Left ventricle myocardium inferior (tissue), 1 donor: ENCODE data around the gene OR5D14. TPM values are rescaled to one million over a fixed set of nuclear protein-coding genes. Genes with fewer than 3 reads are reported as not detected.

Source experiments
- DNase-seq: peaks from one replicate; pipeline ENCODE4 v3.0.0-alpha.2; 2020
- H3K27ac ChIP-seq: fragments of 200-600 bp; replicated peaks from 2 replicates; pipeline ENCODE4 v1.8.0; 2021
- H3K27me3 ChIP-seq: fragments of 200-600 bp; 2 replicates; pipeline ENCODE4 v1.8.0; 2021; ENCODE audit warnings: low read depth
- H3K36me3 ChIP-seq: fragments of 200-600 bp; 2 replicates; pipeline ENCODE4 v1.8.0; 2021
- H3K4me1 ChIP-seq: fragments of 200-600 bp; 2 replicates; pipeline ENCODE4 v1.8.0; 2021
- H3K4me3 ChIP-seq: fragments of 200-600 bp; 2 replicates; pipeline ENCODE4 v1.8.0; 2021; ENCODE audit warnings: mild to moderate bottlenecking, moderate library complexity
- H3K9me3 ChIP-seq: fragments of 200-600 bp; replicated peaks from 2 replicates; pipeline ENCODE4 v1.8.0; 2021
- intact Hi-C: fragments of 100-400 bp; cut with micrococcal nuclease; formaldehyde crosslinking; loops from one replicate; pipeline ENCODE4 v1.11.0; 2022
- total RNA-seq: library from RNA; stranded (reverse); fragmentation: NEBNext Ultra II Directional; extraction: Animal tissue kit (Norgen Biotek cat#: 25700); gene quantifications from one replicate; pipeline ENCODE4 v1.2.1, GENCODE V29; 2021
- TF ChIP-seq, protein P1 (sequence below): fragments of 200-600 bp; IDR thresholded peaks from 2 replicates; pipeline ENCODE4 v1.8.0; 2021; ENCODE audit warnings: antibody characterized with exemption, mild to moderate bottlenecking, borderline replicate concordance
- donor health status: DM: no; HTN: yes; CAD: no; lungs with severe emphysema.

The OR5D14 gene
- total RNA-seq, 1 donor from 2014 or later, result not detected

DNA sequence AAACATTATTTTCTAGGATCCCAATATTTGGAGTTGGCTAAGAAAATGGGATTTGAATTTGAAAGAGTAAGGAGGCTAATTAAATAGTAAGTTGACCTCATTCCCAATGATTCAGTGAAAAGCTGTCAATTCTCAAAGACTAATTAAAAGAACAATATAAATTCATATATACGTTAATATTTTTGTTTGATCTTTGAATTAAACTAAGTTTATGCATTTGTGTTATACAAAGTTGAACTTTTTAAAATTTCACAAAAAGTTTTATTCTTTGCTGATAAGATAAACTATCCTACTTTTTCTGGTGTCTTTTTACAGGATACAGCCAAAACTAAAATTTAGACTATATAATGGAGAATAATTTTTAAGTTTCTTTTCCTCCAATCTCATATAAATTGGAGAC lies 15.7 kb downstream of the OR5D14 start, which contains the start of gene OR5L1:
Gene OR5L1, plus strand, starts transcription at position 301 of the 400 bp plus-strand sequence. CDS start 100 bp downstream, outside the sequence.
- H3K27me3 ChIP-seq, result no peaks in the 10 kb centered on the region
- DNase-seq, result no peak
- no peaks in the 10 kb centered on the region for H3K36me3 ChIP-seq
- no peak within 1 kb of the TSS for H3K27ac ChIP-seq
- no peaks in the 10 kb centered on the region for H3K4me1 ChIP-seq
- H3K4me3 ChIP-seq, result no peak within 1 kb of the TSS
- H3K9me3 ChIP-seq, result peaks cover 20% of the 10 kb centered on the region
- intact Hi-C loops, result no loop called here
- TF ChIP-seq, protein P1, sequence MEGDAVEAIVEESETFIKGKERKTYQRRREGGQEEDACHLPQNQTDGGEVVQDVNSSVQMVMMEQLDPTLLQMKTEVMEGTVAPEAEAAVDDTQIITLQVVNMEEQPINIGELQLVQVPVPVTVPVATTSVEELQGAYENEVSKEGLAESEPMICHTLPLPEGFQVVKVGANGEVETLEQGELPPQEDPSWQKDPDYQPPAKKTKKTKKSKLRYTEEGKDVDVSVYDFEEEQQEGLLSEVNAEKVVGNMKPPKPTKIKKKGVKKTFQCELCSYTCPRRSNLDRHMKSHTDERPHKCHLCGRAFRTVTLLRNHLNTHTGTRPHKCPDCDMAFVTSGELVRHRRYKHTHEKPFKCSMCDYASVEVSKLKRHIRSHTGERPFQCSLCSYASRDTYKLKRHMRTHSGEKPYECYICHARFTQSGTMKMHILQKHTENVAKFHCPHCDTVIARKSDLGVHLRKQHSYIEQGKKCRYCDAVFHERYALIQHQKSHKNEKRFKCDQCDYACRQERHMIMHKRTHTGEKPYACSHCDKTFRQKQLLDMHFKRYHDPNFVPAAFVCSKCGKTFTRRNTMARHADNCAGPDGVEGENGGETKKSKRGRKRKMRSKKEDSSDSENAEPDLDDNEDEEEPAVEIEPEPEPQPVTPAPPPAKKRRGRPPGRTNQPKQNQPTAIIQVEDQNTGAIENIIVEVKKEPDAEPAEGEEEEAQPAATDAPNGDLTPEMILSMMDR, result no peak

DNA sequence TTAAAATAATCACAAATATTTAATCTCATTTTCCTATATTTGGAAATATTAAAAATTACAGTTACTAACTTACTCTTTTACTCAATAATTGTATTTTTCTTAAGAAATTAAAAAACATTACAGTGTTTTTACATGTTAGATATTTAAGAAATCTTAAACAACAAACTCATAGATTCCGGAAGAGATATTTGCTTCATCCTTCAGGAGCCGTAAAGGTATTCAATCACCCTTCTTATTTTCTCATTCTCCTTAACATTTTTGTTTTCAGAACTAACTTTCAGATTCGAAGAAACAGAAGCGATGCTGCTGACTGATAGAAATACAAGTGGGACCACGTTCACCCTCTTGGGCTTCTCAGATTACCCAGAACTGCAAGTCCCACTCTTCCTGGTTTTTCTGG lies 24.0 kb downstream of the OR5D14 start, which contains the start of gene OR5D18:
Gene OR5D18, plus strand, starts transcription at position 301 of the 400 bp plus-strand sequence. Its CDS starts 0 bp downstream, at position 301.
- peaks cover 4% of the 10 kb centered on the region for H3K9me3 ChIP-seq
- TF ChIP-seq, protein P1, result no peak
- no peaks in the 10 kb centered on the region for H3K27me3 ChIP-seq
- intact Hi-C loops, result no loop called here
- no peak within 1 kb of the TSS for H3K27ac ChIP-seq
- H3K36me3 ChIP-seq, result no peaks in the 10 kb centered on the region
- H3K4me1 ChIP-seq, result no peaks in the 10 kb centered on the region
- DNase-seq, result no peak
- H3K4me3 ChIP-seq, result no peak within 1 kb of the TSS

DNA sequence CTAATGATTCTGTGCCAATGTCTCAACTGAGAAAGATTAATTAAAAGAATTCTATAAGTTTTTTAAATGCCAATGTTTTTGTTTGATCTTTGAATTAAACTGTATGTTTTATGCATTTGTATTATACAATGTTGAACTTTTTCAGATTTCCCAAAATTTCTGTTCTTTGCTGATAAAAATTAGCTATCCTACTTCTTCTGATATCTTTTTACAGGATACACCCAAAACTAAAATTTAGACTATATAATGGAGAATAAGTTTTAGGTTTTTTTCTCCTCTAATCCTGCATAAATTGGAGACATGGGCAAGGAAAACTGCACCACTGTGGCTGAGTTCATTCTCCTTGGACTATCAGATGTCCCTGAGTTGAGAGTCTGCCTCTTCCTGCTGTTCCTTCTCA lies 31.6 kb downstream of the OR5D14 start, which contains the start of gene OR5L2:
Gene OR5L2, plus strand, starts transcription at position 301 of the 400 bp plus-strand sequence. Its CDS starts 0 bp downstream, at position 301.
- H3K4me1 ChIP-seq, result no peaks in the 10 kb centered on the region
- TF ChIP-seq, protein P1, result no peak
- no peaks in the 10 kb centered on the region for H3K27me3 ChIP-seq
- H3K9me3 ChIP-seq, result no peaks in the 10 kb centered on the region
- no peak for DNase-seq
- H3K36me3 ChIP-seq, result no peaks in the 10 kb centered on the region
- intact Hi-C loops, result no loop called here
- no peak within 1 kb of the TSS for H3K4me3 ChIP-seq
- no peak within 1 kb of the TSS for H3K27ac ChIP-seq

DNA sequence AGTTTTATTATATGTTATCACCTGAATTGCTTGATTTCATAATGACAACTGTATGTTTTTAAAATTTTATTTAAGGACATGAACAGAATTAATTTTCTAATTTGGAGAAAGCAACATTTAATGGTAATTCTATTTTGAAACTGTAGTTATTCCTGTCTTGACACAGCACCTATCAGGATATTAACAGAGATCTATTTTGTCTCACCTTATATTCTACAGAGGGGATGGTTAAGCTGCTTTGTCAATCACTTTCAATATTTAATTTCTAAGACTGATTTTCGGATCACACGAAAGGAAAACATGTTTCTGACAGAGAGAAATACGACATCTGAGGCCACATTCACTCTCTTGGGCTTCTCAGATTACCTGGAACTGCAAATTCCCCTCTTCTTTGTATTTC lies 43.1 kb downstream of the OR5D14 start, which contains the start of gene OR5D16:
Gene OR5D16, plus strand, starts transcription at position 301 of the 400 bp plus-strand sequence. Its CDS starts 0 bp downstream, at position 301.
- Histone ChIP-seq H3K4me1 (no peaks in the 10 kb centered on the region), H3K9me3 (peaks cover 15% of the 10 kb centered on the region), H3K36me3 (no peaks in the 10 kb centered on the region), H3K4me3 (no peak within 1 kb of the TSS), H3K27me3 (no peaks in the 10 kb centered on the region), H3K27ac (no peak within 1 kb of the TSS)
- intact Hi-C loops, result no loop called here
- TF ChIP-seq, protein P1, result no peak
- DNase-seq, result no peak

Other genes with a start within 250 kb of the OR5D14 start
- not detected for gene OR4C15, start 241.1 kb upstream of the OR5D14 start, total RNA-seq
- gene OR4C16, start 223.4 kb upstream of the OR5D14 start, total RNA-seq, result not detected
- not detected for gene OR4C11, start 187.9 kb upstream of the OR5D14 start, total RNA-seq
- gene OR4P4, start 160.4 kb upstream of the OR5D14 start, total RNA-seq, result not detected
- not detected for gene OR4S2, start 147.2 kb upstream of the OR5D14 start, total RNA-seq
- gene OR4C6, start 133.4 kb upstream of the OR5D14 start, total RNA-seq, result not detected
- gene OR5D13, start 22.1 kb upstream of the OR5D14 start, total RNA-seq, result not detected
- not detected for gene OR5L1, start 15.8 kb downstream of the OR5D14 start, total RNA-seq
- gene OR5D18, start 24.1 kb downstream of the OR5D14 start, total RNA-seq, result not detected
- not detected for gene OR5L2, start 31.7 kb downstream of the OR5D14 start, total RNA-seq
- not detected for gene OR5D16, start 43.2 kb downstream of the OR5D14 start, total RNA-seq
- not detected for gene TRIM51, start 87.7 kb downstream of the OR5D14 start, total RNA-seq
- gene OR5W2, start 119.0 kb downstream of the OR5D14 start, total RNA-seq, result not detected
- gene OR5I1, start 140.8 kb downstream of the OR5D14 start, total RNA-seq, result not detected
- not detected for gene OR10AG1, start 174.4 kb downstream of the OR5D14 start, total RNA-seq
- not detected for gene OR5F1, start 199.1 kb downstream of the OR5D14 start, total RNA-seq
- gene OR5AS1, start 232.1 kb downstream of the OR5D14 start, total RNA-seq, result not detected